GM12875 (cell line): ENCODE measurements around the gene LAMTOR2.
A peak's percentile ranks its signal among the peaks of the same experiment; 100 is the strongest.

Experiments used
- H3K4me3 ChIP-seq: one replicate; pipeline ENCODE4 v1.5.1; 2011; ENCODE audit warnings: low read depth, low read length, control low read depth
- TF ChIP-seq, protein P1 (sequence below): IDR thresholded peaks from 2 replicates; pipeline ENCODE4 v1.5.1; 2011; ENCODE audit warnings: low read depth, mild to moderate bottlenecking, control low read depth, inconsistent platforms, low read length, moderate library complexity, borderline replicate concordance; ENCODE audit not compliant: insufficient read depth

LAMTOR2 gene

DNA sequence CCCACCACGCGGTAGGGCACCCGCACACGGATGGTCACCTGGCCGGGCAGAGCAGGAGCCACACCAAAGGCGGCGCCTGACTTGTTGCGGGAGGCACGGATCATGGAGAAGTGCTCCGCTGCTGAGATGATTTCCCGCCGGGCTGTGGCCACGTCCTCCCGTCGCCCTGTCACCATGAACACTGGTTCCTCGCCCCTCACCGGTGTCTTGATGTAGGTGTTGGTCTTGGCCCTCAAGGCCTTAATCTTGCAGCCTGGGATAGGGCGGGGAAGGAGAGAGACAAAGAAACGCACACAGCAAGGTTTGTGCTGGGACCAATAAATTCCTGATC lies 22.8 kb downstream of the LAMTOR2 start:
- no peak overlapping the region for H3K4me3 ChIP-seq
- TF ChIP-seq, protein P1, sequence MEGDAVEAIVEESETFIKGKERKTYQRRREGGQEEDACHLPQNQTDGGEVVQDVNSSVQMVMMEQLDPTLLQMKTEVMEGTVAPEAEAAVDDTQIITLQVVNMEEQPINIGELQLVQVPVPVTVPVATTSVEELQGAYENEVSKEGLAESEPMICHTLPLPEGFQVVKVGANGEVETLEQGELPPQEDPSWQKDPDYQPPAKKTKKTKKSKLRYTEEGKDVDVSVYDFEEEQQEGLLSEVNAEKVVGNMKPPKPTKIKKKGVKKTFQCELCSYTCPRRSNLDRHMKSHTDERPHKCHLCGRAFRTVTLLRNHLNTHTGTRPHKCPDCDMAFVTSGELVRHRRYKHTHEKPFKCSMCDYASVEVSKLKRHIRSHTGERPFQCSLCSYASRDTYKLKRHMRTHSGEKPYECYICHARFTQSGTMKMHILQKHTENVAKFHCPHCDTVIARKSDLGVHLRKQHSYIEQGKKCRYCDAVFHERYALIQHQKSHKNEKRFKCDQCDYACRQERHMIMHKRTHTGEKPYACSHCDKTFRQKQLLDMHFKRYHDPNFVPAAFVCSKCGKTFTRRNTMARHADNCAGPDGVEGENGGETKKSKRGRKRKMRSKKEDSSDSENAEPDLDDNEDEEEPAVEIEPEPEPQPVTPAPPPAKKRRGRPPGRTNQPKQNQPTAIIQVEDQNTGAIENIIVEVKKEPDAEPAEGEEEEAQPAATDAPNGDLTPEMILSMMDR, result no peak

DNA sequence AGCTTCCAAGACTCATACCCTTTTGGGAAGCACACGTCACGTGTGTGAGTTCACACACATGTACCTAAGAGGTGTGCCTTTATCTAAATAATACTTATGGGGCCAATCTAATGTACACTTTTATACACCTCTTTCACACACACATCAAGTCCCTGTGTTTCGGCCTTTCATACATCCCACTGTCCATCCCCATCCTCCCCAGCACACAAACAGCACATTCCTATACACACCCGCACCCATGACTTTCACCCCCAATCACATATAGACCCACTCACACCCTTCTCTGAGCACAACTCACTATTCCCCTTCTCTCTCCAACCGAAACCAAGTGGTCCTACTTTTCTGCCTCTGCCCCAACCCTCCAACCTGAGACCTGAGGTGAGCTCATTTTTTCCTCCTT lies 24.1 kb downstream of the LAMTOR2 start:
- H3K4me3 ChIP-seq, result no peak overlapping the region
- TF ChIP-seq, protein P1, result no peak

- no peak overlapping the region for H3K4me3 ChIP-seq
These were observed 25.2 kb downstream of the LAMTOR2 start for GRCh38 chr1:156079762-156080161.

DNA sequence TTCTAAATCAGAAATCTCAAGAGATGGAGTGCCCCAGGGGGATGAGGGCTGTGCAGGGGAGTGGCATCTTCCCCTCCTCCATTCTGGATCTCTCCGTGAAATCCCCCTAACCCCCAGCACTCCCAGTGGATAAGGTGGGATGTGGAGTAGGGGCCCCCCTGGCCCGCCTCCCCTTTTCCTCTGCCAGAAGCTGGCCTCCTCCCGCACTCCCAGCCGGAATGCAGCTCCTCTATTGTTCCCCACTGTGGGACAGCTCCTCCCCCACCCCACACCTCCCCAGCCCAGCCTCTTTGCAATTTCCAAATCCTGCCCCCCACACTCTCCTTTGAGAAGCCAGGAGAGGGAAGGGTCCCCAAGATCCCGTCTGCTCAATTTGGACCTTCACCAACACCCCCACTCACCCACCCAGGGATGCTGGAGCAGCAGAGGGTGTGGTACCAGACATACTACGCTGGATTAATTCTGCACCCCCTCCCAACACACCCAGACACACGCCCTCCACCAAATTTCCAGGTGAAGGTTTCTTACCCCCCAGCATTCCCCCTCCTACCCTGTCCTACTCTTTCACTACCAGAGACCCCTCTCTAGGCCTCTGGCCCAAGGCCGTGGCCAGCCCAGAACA lies 25.8 kb downstream of the LAMTOR2 start:
- TF ChIP-seq, protein P1, result no peak
- no peak overlapping the region for H3K4me3 ChIP-seq

More at GRCh38 chr1:156079762-156080161, 25.2 kb downstream of the LAMTOR2 start:
- TF ChIP-seq, protein P1, result no peak

DNA sequence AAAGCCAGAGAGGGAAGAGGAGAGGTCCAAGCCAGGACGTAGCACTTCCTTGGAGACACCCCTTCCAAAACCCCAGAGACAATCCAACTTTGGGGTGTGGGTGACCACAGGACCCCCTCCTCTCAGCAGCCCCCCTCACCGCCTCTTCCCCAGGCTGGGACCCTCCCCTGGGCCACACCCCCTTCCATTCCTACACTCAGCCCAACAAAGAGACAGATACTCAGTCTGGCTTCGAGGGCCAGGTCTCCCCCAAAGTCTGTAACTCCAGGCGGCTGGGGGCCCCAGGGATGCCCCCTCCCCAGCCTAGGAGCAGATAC lies 26.2 kb downstream of the LAMTOR2 start:
- TF ChIP-seq, protein P1, result no peak
- H3K4me3 ChIP-seq, result no peak overlapping the region

DNA sequence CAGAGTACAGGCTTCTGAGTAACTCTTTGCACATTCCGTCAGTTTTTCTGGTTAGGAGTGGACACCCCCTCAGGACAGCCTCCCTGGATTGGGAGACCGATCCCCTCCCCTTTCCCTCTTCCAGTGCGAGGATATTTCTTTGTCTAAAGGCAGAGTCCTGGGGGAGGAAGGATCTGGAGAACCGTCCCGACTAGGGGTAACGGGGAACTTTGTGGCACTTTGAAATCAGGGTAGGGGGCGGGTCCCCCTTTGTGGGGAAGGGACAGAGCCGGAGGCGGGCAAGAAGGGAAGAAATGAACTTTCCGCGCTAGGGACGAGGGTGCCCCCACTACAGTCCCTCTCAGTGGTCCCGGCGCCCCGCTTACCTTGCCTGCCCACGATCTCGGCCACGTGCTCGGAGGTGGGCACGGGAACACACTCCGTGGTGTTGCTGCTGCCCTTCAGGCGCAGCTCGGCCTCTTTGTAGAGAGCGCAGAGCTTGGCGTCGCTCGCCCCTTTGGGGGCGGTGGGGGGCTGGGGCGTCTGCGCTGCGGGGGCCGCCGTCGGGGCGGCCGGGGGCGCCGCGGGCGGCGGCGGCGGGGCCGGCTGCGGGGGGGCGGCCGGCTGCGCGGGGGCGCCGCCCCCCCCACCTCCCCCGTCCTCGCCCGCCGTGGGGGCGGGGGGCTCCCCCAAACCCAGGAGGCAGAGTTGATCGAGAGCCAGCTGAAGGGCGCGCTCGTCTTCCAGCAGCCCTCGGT lies 26.8 kb downstream of the LAMTOR2 start:
- TF ChIP-seq, protein P1, result no peak
- peak overlapping the region; percentile 69 for H3K4me3 ChIP-seq

DNA sequence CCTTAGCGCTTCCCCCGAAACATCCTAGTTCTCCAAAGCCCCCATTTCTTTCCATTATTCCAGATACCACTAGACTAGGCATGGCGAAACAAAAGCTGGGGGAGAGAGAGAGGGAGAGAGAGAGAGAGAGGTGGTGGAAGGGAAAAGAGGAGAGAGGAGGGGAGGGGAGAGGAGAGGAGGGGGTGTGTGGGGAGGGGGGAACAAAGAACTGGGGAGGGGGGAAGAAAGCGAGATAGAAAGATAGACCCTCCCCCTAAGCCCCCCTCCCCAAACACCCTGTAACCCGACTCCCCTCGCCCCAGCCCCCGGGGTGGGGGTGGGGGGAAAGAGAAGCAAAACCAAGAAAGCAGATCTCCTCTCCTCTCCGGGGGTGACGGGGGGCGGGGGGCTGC lies 27.3 kb downstream of the LAMTOR2 start:
- TF ChIP-seq, protein P1, result no peak
- H3K4me3 ChIP-seq, result peak overlapping the region; percentile 69
